ENCODE data around the gene CEP104. TPM values are rescaled to one million over a fixed set of nuclear protein-coding genes. Genes with fewer than 3 reads are reported as not detected.

The CEP104 gene
- total and polyA plus RNA-seq, 2 experiments from 2014 or later, result 20.5 to 32.2 TPM

DNA sequence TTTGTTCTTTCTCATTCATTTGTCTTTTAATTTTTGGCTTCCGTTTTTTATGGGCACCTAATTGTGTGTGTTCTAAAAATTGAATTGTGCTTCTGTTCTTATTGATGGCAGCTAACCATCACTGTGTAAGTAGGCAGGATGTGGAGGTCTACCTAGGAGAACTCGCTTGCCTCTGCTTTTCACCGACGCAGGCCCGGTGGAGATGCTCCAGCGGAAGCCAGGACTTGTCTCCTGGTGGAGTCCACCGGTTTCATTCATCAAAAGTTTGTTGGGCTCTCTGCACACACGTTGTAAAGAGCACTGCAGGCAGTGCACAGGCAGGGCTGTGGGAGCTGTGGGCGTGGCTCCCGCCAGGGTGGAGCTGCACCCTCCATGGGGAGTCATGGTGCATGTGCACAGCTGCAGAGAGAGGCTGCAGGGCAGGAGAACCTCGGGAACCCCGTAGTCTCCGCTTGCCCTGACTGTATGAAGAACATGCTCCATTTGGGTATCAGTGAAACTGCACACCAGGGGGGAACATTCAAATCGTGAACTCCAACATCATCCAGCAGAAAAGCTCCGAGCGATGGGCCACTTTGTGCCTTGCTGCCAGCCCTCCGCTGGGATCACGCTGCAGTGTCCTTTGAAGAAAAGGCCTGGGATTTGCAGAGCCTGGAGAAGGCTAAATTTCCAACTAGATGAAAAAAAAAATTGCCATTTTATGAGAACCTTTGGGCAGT is 49.1 kb upstream of the CEP104 start:
- no peaks in the 10 kb centered on the region for H3K36me3 ChIP-seq (ENCODE audit: insufficient read depth)
- no peak overlapping the region for H3K4me2 ChIP-seq
- no peaks in the 10 kb centered on the region for H3K9me2 ChIP-seq (ENCODE audit: insufficient read depth)
- H3K36me3 Mint-ChIP-seq (ENCODE audit: low read depth), result no peaks in the 10 kb centered on the region; the same call in 2 of the 3 replicates
- no peak overlapping the region for H3K27ac ChIP-seq (ENCODE audit: low read depth)
- no peak overlapping the region for H3K4me3 ChIP-seq
- DNase-seq (ENCODE audit: low spot score), result no peak
- no peaks in the 10 kb centered on the region for H3K4me1 ChIP-seq (ENCODE audit: insufficient read depth)
- no peak for ATAC-seq
- peaks cover 2% of the 10 kb centered on the region; the same call in 1 of the 3 replicates for H3K9me3 Mint-ChIP-seq
- H3K4me1 Mint-ChIP-seq, result peaks cover 22% of the 10 kb centered on the region
- no peak overlapping the region for H2AFZ ChIP-seq
- no peak overlapping the region for H3K4me3 Mint-ChIP-seq
- TF ChIP-seq, protein P1, sequence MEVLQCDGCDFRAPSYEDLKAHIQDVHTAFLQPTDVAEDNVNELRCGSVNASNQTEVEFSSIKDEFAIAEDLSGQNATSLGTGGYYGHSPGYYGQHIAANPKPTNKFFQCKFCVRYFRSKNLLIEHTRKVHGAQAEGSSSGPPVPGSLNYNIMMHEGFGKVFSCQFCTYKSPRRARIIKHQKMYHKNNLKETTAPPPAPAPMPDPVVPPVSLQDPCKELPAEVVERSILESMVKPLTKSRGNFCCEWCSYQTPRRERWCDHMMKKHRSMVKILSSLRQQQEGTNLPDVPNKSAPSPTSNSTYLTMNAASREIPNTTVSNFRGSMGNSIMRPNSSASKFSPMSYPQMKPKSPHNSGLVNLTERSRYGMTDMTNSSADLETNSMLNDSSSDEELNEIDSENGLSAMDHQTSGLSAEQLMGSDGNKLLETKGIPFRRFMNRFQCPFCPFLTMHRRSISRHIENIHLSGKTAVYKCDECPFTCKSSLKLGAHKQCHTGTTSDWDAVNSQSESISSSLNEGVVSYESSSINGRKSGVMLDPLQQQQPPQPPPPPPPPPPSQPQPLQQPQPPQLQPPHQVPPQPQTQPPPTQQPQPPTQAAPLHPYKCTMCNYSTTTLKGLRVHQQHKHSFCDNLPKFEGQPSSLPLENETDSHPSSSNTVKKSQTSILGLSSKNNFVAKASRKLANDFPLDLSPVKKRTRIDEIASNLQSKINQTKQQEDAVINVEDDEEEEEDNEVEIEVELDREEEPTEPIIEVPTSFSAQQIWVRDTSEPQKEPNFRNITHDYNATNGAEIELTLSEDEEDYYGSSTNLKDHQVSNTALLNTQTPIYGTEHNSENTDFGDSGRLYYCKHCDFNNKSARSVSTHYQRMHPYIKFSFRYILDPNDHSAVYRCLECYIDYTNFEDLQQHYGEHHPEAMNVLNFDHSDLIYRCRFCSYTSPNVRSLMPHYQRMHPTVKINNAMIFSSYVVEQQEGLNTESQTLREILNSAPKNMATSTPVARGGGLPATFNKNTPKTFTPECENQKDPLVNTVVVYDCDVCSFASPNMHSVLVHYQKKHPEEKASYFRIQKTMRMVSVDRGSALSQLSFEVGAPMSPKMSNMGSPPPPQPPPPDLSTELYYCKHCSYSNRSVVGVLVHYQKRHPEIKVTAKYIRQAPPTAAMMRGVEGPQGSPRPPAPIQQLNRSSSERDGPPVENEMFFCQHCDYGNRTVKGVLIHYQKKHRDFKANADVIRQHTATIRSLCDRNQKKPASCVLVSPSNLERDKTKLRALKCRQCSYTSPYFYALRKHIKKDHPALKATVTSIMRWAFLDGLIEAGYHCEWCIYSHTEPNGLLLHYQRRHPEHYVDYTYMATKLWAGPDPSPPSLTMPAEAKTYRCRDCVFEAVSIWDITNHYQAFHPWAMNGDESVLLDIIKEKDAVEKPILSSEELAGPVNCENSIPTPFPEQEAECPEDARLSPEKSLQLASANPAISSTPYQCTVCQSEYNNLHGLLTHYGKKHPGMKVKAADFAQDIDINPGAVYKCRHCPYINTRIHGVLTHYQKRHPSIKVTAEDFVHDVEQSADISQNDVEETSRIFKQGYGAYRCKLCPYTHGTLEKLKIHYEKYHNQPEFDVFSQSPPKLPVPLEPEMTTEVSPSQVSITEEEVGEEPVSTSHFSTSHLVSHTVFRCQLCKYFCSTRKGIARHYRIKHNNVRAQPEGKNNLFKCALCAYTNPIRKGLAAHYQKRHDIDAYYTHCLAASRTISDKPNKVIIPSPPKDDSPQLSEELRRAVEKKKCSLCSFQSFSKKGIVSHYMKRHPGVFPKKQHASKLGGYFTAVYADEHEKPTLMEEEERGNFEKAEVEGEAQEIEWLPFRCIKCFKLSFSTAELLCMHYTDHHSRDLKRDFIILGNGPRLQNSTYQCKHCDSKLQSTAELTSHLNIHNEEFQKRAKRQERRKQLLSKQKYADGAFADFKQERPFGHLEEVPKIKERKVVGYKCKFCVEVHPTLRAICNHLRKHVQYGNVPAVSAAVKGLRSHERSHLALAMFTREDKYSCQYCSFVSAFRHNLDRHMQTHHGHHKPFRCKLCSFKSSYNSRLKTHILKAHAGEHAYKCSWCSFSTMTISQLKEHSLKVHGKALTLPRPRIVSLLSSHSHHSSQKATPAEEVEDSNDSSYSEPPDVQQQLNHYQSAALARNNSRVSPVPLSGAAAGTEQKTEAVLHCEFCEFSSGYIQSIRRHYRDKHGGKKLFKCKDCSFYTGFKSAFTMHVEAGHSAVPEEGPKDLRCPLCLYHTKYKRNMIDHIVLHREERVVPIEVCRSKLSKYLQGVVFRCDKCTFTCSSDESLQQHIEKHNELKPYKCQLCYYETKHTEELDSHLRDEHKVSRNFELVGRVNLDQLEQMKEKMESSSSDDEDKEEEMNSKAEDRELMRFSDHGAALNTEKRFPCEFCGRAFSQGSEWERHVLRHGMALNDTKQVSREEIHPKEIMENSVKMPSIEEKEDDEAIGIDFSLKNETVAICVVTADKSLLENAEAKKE (CRISPR knock-in tag; IDR thresholded peaks at IDR 0.05), result no peak
- no peak for TF ChIP-seq ZNF114 (CRISPR knock-in tag; IDR thresholded peaks at IDR 0.05)
- TF ChIP-seq EZH2 (IDR thresholded peaks at IDR 0.05; ENCODE audit: low read depth, unreplicated experiment), result no peak
- TF ChIP-seq NANOG (IDR thresholded peaks at IDR 0.05; ENCODE audit: borderline replicate concordance), result no peak
- H3F3A ChIP-seq (replicated peaks; ENCODE audit: low read depth), result no peaks in the 10 kb centered on the region
- no peaks in the 10 kb centered on the region for H4K20me1 ChIP-seq (replicated peaks; ENCODE audit: insufficient read depth)
- peaks cover 13% of the 10 kb centered on the region for H3K27me3 Mint-ChIP-seq (ENCODE audit: insufficient read depth, low read depth, poor library complexity)
- H3K27me3 ChIP-seq (ENCODE audit: insufficient read depth), result no peaks in the 10 kb centered on the region
- no peak overlapping the region for H3K27ac Mint-ChIP-seq
- no peaks in the 10 kb centered on the region for H3K79me2 ChIP-seq (replicated peaks; ENCODE audit: insufficient read depth)

All from GM23338 (cell line).